ENCODE data around the gene RD3L.
"Not testable (repeated sequence)": the region's sequence is repeated elsewhere in the genome, so short reads cannot be mapped to it uniquely, and the experiment has no call there.

Gene RD3L

GRCh38 chr14:103927566-103927965 is 14.8 kb downstream of the RD3L start:
- DNase-seq = no peak

- no peak for DNase-seq
Observed at GRCh38 chr14:103925316-103925715, 17.0 kb downstream of the RD3L start.

- DNase-seq = no peak
Observed at GRCh38 chr14:103923863-103924262, 18.5 kb downstream of the RD3L start.

GRCh38 chr14:103921855-103922200 is 20.5 kb downstream of the RD3L start:
- not testable (repeated sequence) for DNase-seq

- DNase-seq = peak; percentile 90 to 94
Observed at GRCh38 chr14:103920981-103921854, 21.1 kb downstream of the RD3L start.

GRCh38 chr14:103916636-103917262 is 25.6 kb downstream of the RD3L start:
- DNase-seq = no peak

GRCh38 chr14:103915616-103916015 is 26.7 kb downstream of the RD3L start:
- DNase-seq = no peak

GRCh38 chr14:103910984-103911383 is 31.3 kb downstream of the RD3L start:
- no peak for DNase-seq

GRCh38 chr14:103910262-103910935 is 31.9 kb downstream of the RD3L start:
- peak; percentile 75 to 79 for DNase-seq

- no peak for DNase-seq
Observed at GRCh38 chr14:103909531-103910261, 32.6 kb downstream of the RD3L start.

GRCh38 chr14:103908580-103908979 is 33.7 kb downstream of the RD3L start:
- peak; percentile 20 to 33 for DNase-seq

GRCh38 chr14:103905842-103906456 is 36.4 kb downstream of the RD3L start:
- DNase-seq = no peak

GRCh38 chr14:103904493-103905107 is 37.7 kb downstream of the RD3L start:
- no peak for DNase-seq

GRCh38 chr14:103899833-103900232 is 42.5 kb downstream of the RD3L start:
- no peak for DNase-seq

- DNase-seq = no peak
Observed at GRCh38 chr14:103899316-103899715, 43.0 kb downstream of the RD3L start.

GRCh38 chr14:103898711-103899110 is 43.6 kb downstream of the RD3L start:
- no peak for DNase-seq

- DNase-seq = no peak
Observed at GRCh38 chr14:103898204-103898603, 44.1 kb downstream of the RD3L start.

- no peak for DNase-seq
Observed at GRCh38 chr14:103897075-103897947, 45.0 kb downstream of the RD3L start.

- DNase-seq = no peak
Observed at GRCh38 chr14:103896578-103896977, 45.8 kb downstream of the RD3L start.

- DNase-seq = no peak
Observed at GRCh38 chr14:103894723-103895059, 47.6 kb downstream of the RD3L start.

- DNase-seq = no peak
Observed at GRCh38 chr14:103894034-103894722, 48.2 kb downstream of the RD3L start.
